ENCODE data around the gene PLCB4.
"Not testable (repeated sequence)": the region's sequence is repeated elsewhere in the genome, so short reads cannot be mapped to it uniquely, and the experiment has no call there.

The PLCB4 gene

GRCh38 chr20:9142809-9143208 is 73.9 kb downstream of the PLCB4 start:
- DNase-seq (ENCODE audit: low spot score), result no peak

DNA sequence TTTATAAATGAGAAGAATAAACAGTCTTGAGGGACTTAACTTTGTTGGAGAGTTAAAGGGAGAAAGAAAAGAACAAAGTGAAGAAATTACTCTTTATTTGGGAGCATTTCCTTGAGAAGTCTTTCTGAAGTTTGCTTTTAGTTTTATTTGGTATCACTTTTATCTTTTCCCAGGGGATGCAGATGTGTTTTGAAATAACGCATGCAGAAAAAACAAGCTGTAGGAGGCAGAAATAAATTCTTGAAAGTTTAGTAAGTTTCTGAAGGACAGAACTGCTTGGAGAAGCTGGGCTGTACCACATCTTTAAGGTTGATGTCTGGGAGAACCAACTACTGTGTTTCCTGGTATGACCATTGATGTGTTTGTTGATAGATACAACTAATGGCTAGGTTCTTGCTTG is 75.0 kb downstream of the PLCB4 start:
- DNase-seq (ENCODE audit: low spot score), result no peak

GRCh38 chr20:9144643-9145042 is 75.8 kb downstream of the PLCB4 start:
- no peak for DNase-seq (ENCODE audit: low spot score)

- DNase-seq (ENCODE audit: low spot score), result no peak
Observed at GRCh38 chr20:9145142-9145541, 76.3 kb downstream of the PLCB4 start.

DNA sequence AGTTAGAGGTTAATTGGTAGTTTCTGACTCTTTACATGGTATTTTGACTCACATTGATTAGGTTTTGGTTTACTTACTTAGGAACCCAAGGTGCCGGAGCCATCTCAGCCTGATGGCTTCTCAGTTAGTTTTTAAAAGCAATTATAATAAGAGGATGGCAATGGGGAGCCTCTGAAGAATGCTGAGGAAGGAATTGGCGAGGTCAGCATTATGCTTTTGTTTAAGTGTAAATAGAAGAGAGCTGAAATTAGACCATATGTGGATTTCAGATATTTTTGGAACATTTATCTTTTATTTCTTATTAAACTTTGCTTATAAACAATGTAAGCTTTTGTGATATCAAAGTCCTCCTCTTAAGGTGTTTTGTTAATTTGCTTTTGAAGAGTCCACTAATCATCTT is 77.8 kb downstream of the PLCB4 start:
- DNase-seq (ENCODE audit: low spot score), result no peak

GRCh38 chr20:9147547-9148024 is 78.7 kb downstream of the PLCB4 start:
- DNase-seq (ENCODE audit: low spot score), result no peak

- no peak for DNase-seq (ENCODE audit: low spot score)
Observed at GRCh38 chr20:9148291-9148690, 79.4 kb downstream of the PLCB4 start.

GRCh38 chr20:9149087-9149486 is 80.2 kb downstream of the PLCB4 start:
- no peak for DNase-seq (ENCODE audit: low spot score)

DNA sequence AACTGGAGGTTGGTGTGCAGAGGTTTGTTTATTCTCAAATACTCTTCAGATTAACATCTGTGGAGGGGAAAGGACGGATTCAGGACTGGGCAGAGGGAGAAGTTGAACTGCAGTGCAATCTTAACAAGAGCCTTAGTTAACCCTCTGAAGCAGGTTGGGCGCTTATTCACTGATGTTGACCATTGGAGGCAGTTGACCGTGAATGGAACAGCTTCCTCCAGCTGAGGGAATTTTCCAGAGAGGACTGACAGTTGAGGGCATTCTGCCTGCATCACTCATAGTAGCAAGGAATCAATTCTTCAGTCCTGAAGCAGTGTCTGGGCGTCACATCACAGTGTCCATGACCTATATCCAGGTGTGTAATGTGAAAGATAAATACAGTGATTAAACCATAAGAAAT is 80.9 kb downstream of the PLCB4 start:
- no peak for DNase-seq (ENCODE audit: low spot score)

- no peak for DNase-seq (ENCODE audit: low spot score)
Observed at GRCh38 chr20:9150679-9151078, 81.8 kb downstream of the PLCB4 start.

DNA sequence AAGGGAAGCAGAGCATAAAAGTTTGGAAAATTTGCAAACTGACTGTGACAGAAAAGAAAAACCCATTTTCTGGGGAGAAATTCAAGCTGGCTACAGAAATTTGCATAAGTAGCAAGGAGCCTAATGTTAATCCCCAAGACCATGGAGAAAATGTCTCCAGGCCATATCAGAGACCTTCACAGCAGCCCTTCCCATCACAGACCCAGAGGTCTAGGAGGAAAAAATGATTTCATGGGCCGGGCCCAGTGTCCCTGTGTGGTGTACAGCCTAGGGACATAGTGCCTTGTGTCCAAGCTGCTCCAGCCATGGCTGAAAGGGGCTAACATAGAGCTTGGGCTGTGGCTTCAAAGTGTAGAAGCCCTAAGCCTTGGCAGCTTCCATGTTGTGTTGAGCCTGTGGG is 83.3 kb downstream of the PLCB4 start:
- DNase-seq (ENCODE audit: low spot score), result not testable (repeated sequence)

DNA sequence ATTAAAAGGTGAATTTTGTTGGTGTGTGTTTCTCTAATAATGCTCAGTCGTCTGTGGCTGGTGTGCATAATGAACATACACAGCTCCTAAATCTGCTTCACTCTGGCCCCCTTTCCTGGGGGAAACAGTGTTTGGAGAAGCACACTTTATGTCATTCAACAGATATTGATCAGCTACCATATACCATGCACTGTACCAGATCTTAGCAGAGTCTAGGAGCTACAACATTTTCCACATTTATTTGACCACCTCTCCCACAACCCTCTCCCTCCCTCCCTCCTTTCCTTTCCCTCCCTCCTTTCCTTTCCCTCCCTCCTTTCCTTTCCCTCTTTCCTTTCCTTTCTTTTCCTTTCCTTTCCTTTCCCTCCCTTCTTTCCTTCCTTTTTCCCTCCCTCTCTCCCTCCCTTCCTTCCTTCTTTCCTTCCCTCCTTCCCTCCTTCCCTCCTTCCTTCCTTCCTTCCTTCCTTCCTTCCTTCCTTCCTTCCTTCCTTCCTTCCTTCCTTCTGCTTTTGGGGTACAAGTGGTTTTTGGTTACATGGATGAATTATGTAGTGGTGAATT is 85.7 kb downstream of the PLCB4 start:
- no peak for DNase-seq (ENCODE audit: low spot score)

- DNase-seq (ENCODE audit: low spot score), result no peak
Observed at GRCh38 chr20:9156529-9157280, 87.8 kb downstream of the PLCB4 start.

- no peak for DNase-seq (ENCODE audit: low spot score)
Observed at GRCh38 chr20:9160331-9160730, 91.4 kb downstream of the PLCB4 start.

DNA sequence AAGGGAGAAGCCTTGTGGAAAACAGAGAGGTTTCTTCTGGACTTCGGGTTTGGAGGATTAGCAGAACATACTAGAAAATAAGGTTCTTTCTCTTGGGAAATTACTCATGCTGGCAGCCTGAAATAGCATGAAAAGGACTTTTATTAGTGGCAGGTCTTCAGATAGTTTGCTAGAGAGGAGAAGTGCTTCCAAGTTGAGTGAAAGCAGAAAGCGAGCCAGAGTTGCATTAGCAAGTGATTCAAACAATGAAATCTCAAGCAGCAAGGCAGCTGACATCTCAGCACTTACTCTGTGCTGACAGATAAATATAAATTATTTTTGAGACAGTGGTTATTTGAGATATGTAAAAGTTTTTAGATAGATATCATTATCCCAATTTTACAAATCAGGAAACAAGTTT is 91.9 kb downstream of the PLCB4 start:
- DNase-seq (ENCODE audit: low spot score), result peak; percentile 7

DNA sequence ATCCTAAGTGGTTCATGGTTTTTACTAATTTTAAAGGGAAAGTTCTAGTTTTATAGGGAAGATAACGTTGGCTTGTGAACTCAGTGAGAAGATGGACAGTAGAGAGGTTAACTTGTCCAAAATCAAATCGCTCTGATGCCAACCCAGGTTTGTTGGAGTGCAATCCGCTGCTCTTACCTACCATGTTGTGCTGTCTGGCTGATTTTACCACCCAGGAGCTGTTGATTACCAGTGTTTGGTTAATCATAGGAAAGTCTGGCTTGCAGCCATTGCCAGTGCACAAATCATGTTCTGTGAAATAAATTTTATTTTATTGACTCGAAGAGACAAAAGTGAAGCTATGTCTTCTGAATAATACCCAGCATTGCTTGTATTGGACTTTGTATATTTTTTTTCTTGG is 92.4 kb downstream of the PLCB4 start:
- no peak for DNase-seq (ENCODE audit: low spot score)

DNA sequence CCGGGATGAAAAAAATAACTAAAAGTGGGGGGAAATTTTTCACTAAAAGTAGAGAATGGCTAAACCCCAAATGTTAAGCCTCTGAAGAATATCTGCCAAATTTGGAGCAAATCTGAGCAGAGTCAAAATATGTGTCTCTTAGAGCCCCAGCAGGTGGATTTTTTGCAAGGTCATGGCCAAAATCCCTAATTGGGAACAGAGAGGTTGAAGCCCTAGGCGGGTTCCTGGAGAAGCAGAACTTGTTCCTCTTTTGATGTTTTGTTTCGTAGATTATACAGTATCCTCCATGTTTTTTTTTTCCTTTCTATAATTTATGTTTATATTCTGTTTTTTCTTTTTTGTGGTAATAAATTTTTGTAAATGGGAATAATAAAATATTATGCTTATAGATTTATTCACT is 94.4 kb downstream of the PLCB4 start:
- DNase-seq (ENCODE audit: low spot score), result no peak

DNA sequence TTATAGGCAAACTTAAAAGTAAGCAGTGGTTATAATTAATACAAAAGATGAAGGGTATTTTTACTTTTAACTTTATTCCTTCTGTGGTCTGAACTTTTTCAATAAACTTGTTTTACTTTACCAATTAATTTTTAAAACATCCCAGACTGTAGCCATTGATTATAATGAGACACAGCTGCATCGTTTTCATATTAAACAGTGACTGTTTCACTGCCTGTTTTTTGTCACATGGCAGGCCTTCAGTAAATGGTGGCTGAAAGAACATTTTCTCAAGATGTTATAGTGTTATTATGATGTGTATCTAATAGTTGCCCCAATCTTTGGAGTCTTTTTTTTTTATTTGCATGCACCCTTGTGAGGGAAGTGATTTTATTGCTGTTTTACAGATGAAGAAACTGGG is 95.1 kb downstream of the PLCB4 start:
- DNase-seq (ENCODE audit: low spot score), result no peak

DNA sequence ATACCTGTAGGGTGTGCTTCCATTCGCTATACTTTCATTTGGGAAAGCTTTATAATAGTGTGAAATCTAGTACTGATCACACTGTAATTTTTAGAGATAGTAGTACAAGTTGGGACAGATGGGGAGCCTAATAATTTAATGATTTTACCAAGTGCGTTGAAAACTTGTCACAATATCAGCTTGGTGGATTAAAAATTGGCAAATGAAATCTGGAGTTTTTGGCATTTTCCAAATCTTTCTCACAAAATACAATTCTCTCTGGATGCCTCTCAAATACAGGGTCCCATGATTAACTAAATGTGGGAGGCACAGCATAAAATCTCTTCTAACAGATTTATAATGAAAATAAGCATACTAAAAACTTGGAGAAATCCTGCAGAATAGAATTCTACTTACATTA is 96.4 kb downstream of the PLCB4 start:
- DNase-seq (ENCODE audit: low spot score), result no peak

GRCh38 chr20:9166153-9166780 is 97.4 kb downstream of the PLCB4 start:
- DNase-seq (ENCODE audit: low spot score), result peak; percentile 5

GRCh38 chr20:9169409-9169808 is 100.5 kb downstream of the PLCB4 start:
- DNase-seq (ENCODE audit: low spot score), result no peak

DNA sequence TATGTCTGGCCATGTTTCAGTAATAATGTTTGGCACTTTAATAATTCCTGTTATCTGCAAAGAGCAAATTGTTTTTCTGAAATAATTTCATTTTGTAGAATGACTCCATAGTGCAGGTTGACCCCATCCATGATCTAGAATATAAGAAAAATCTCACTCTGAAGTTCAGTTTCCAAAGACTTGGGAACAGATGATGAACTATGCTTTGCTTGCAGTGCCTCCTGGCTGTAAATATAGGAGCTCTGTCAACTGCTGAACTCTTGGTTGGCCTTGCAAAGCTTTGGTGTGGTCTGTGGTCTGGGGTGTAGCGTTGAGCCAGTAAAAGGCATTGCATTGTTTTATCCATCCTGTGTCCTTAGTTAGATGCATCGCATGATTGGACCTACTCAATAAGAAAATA is 104.0 kb downstream of the PLCB4 start:
- no peak for DNase-seq (ENCODE audit: low spot score)

GRCh38 chr20:9177278-9177677 is 108.4 kb downstream of the PLCB4 start:
- no peak for DNase-seq (ENCODE audit: low spot score)

Measured in globus pallidus (tissue), 1 donor.